Measurements from ENCODE around the gene GOLGA8S. TPM values are rescaled to one million over a fixed set of nuclear protein-coding genes. Genes with fewer than 3 reads are reported as not detected.

Gene GOLGA8S
- total RNA-seq, 1 experiment from 2014 or later: 0.09 TPM

DNA sequence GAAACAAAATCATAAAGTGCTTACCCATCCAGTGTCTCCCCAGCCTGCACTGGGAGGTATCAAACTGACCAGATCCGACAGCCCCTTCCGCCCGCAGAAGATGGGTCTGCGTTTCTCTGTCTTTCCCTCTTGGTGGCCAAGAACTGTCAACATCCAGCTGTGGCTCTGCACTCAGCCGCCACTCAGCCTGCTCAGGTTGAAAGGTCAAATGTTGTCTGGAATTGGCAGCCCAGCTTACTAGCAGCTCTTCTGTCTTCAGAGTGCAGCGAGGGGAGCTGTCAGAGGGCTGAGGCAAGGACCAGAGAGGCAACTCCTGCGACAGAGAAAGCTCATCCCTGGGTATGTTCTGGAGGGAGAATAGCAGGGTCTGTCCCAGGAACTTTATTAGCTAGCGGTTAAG is 47.1 kb downstream of the GOLGA8S start:
- Histone ChIP-seq H3K9me3 (ENCODE audit: insufficient read depth, low read depth) (no peaks in the 10 kb centered on the region), H3K79me2 (ENCODE audit: low read depth) (no peaks in the 10 kb centered on the region), H3K4me1 (replicated peaks; ENCODE audit: insufficient read depth) (no peaks in the 10 kb centered on the region), H3F3A (ENCODE audit: insufficient read depth, low read depth) (no peaks in the 10 kb centered on the region), H3K4me3 (no peak overlapping the region), H2AFZ (no peak overlapping the region), H3K4me2 (no peak overlapping the region), H3K36me3 (ENCODE audit: low read depth) (no peaks in the 10 kb centered on the region), H3K27me3 (ENCODE audit: insufficient read depth, low read depth) (peaks cover 53% of the 10 kb centered on the region), H4K20me1 (ENCODE audit: insufficient read depth) (no peaks in the 10 kb centered on the region), H3K9me2 (ENCODE audit: insufficient read depth) (no peaks in the 10 kb centered on the region), H3K27ac (no peak overlapping the region)
- BruUV-seq (replicated peaks): no TSS peak
- intact Hi-C loops (cut with micrococcal nuclease; ENCODE audit: unreplicated experiment): no loop called here
- ChIA-PET POLR2A (ENCODE audit: unreplicated experiment) (no interaction called here), CTCF (no interaction called here)
- TF ChIP-seq EZH2 (IDR thresholded peaks at IDR 0.05; ENCODE audit: low read depth): no peak
- TF ChIP-seq, protein P1, sequence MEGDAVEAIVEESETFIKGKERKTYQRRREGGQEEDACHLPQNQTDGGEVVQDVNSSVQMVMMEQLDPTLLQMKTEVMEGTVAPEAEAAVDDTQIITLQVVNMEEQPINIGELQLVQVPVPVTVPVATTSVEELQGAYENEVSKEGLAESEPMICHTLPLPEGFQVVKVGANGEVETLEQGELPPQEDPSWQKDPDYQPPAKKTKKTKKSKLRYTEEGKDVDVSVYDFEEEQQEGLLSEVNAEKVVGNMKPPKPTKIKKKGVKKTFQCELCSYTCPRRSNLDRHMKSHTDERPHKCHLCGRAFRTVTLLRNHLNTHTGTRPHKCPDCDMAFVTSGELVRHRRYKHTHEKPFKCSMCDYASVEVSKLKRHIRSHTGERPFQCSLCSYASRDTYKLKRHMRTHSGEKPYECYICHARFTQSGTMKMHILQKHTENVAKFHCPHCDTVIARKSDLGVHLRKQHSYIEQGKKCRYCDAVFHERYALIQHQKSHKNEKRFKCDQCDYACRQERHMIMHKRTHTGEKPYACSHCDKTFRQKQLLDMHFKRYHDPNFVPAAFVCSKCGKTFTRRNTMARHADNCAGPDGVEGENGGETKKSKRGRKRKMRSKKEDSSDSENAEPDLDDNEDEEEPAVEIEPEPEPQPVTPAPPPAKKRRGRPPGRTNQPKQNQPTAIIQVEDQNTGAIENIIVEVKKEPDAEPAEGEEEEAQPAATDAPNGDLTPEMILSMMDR (conservative IDR thresholded peaks at IDR 0.05): no peak
- no peak for DNase-seq

DNA sequence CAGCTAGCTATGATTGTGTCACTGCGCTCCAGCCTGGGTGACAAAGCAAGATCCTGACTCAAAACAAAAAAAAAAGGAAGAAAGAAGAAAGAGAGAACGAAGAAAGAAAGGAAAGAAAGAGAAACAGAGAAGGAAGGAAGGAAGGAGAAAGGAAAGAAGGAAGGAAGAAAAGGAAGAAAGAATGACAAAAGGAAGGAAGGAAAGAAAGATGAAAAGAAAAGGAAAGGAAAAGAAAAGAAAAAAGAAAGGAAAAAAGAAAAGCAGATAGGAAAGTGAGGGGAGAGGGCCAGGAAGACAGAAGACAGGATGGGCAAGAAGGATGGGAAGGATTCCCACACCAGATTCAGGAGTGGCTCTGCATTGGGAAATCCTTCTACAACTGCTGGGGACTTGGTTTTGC is 47.6 kb downstream of the GOLGA8S start:
- Histone ChIP-seq H3K79me2 (ENCODE audit: low read depth) (no peaks in the 10 kb centered on the region), H3K36me3 (ENCODE audit: low read depth) (no peaks in the 10 kb centered on the region), H3F3A (ENCODE audit: insufficient read depth, low read depth) (no peaks in the 10 kb centered on the region), H3K4me2 (no peak overlapping the region), H3K27me3 (ENCODE audit: insufficient read depth, low read depth) (peaks cover 53% of the 10 kb centered on the region), H2AFZ (no peak overlapping the region), H3K9me2 (ENCODE audit: insufficient read depth) (no peaks in the 10 kb centered on the region), H3K27ac (no peak overlapping the region), H3K4me1 (replicated peaks; ENCODE audit: insufficient read depth) (no peaks in the 10 kb centered on the region), H4K20me1 (ENCODE audit: insufficient read depth) (no peaks in the 10 kb centered on the region), H3K9me3 (ENCODE audit: insufficient read depth, low read depth) (no peaks in the 10 kb centered on the region), H3K4me3 (no peak overlapping the region)
- CTCF ChIA-PET: no interaction called here
- DNase-seq: no peak
- no TSS peak for BruUV-seq (replicated peaks)
- no peak for TF ChIP-seq EZH2 (IDR thresholded peaks at IDR 0.05; ENCODE audit: low read depth)
- TF ChIP-seq, protein P1 (conservative IDR thresholded peaks at IDR 0.05): no peak
- intact Hi-C loops (cut with micrococcal nuclease; ENCODE audit: unreplicated experiment): no loop called here
- POLR2A ChIA-PET (ENCODE audit: unreplicated experiment): no interaction called here

GRCh38 chr15:23402544-23402943 is 48.0 kb downstream of the GOLGA8S start:
- no peak for DNase-seq
- no peaks in the 10 kb centered on the region for H3K4me1 ChIP-seq (replicated peaks; ENCODE audit: insufficient read depth)
- ChIA-PET CTCF (no interaction called here), POLR2A (ENCODE audit: unreplicated experiment) (no interaction called here)
- H3K4me2 ChIP-seq: no peak overlapping the region
- H3K4me3 ChIP-seq: no peak overlapping the region
- no peaks in the 10 kb centered on the region for H3K79me2 ChIP-seq (ENCODE audit: low read depth)
- intact Hi-C loops (cut with micrococcal nuclease; ENCODE audit: unreplicated experiment): no loop called here
- H3F3A ChIP-seq (ENCODE audit: insufficient read depth, low read depth): no peaks in the 10 kb centered on the region
- H3K36me3 ChIP-seq (ENCODE audit: low read depth): no peaks in the 10 kb centered on the region
- no peak overlapping the region for H2AFZ ChIP-seq
- no peaks in the 10 kb centered on the region for H4K20me1 ChIP-seq (ENCODE audit: insufficient read depth)
- BruUV-seq (replicated peaks): no TSS peak
- H3K27me3 ChIP-seq (ENCODE audit: insufficient read depth, low read depth): peaks cover 54% of the 10 kb centered on the region
- H3K9me3 ChIP-seq (ENCODE audit: insufficient read depth, low read depth): no peaks in the 10 kb centered on the region
- H3K27ac ChIP-seq: no peak overlapping the region
- TF ChIP-seq, protein P1 (conservative IDR thresholded peaks at IDR 0.05): no peak
- no peak for TF ChIP-seq EZH2 (IDR thresholded peaks at IDR 0.05; ENCODE audit: low read depth)
- H3K9me2 ChIP-seq (ENCODE audit: insufficient read depth): no peaks in the 10 kb centered on the region

All from PC-9 (cell line).